Mucosa of rectum (tissue), 2 donors: Measurements from ENCODE around the gene BIN1.
A peak's percentile ranks its signal among the peaks of the same experiment; 100 is the strongest.

Experiments
- H3K27ac ChIP-seq, 2 donors: one replicate each; pipeline ENCODE4 v1.7.0; 2013; ENCODE audit warnings: inconsistent platforms in 2 of 2, low read depth in 2 of 2, low read length in 2 of 2
- H3K27me3 ChIP-seq, 2 donors: one replicate each; pipeline ENCODE4 v1.7.0; 2013; ENCODE audit warnings: low read length in 2 of 2; ENCODE audit not compliant: control insufficient read depth in 2 of 2, insufficient read depth in 2 of 2
- H3K36me3 ChIP-seq, 2 donors: one replicate each; pipeline ENCODE4 v1.7.0; 2013; ENCODE audit warnings: low read length in 2 of 2; ENCODE audit not compliant: control insufficient read depth in 2 of 2, insufficient read depth in 2 of 2
- H3K4me1 ChIP-seq, 2 donors: one replicate each; pipeline ENCODE4 v1.7.0; 2013; ENCODE audit warnings: low read length in 2 of 2, mild to moderate bottlenecking in 1 of 2; ENCODE audit not compliant: control insufficient read depth in 2 of 2, insufficient read depth in 2 of 2
- H3K4me3 ChIP-seq, 2 donors: one replicate each; pipeline ENCODE4 v1.7.0; 2013; ENCODE audit warnings: low read length in 2 of 2
- H3K9ac ChIP-seq, 2 donors: one replicate each; pipeline ENCODE4 v1.7.0; 2013; ENCODE audit warnings: low read length in 2 of 2, low read depth in 1 of 2, mild to moderate bottlenecking in 1 of 2
- H3K9me3 ChIP-seq, 2 donors: one replicate each; pipeline ENCODE4 v1.7.0; 2013; ENCODE audit warnings: low read length in 2 of 2; ENCODE audit not compliant: control insufficient read depth in 2 of 2
- donor health status: healthy.
- donor health status: Normal muscosa, but diverticular disease.

BIN1 gene

GRCh38 chr2:127092306-127092705, 14.6 kb downstream of the BIN1 start:
- no peaks in the 10 kb centered on the region for H3K36me3 ChIP-seq
- H3K27ac ChIP-seq = no peak overlapping the region
- H3K9ac ChIP-seq = no peak overlapping the region
- no peaks in the 10 kb centered on the region for H3K9me3 ChIP-seq
- H3K4me1 ChIP-seq = peaks cover 19 to 25% of the 10 kb centered on the region in 2 donors
- no peak overlapping the region for H3K4me3 ChIP-seq
- H3K27me3 ChIP-seq = no peaks in the 10 kb centered on the region

GRCh38 chr2:127091886-127092285, 15.1 kb downstream of the BIN1 start:
- H3K27me3 ChIP-seq = no peaks in the 10 kb centered on the region
- no peaks in the 10 kb centered on the region for H3K36me3 ChIP-seq
- H3K27ac ChIP-seq = no peak overlapping the region
- H3K9ac ChIP-seq = no peak overlapping the region
- H3K4me3 ChIP-seq = no peak overlapping the region
- H3K4me1 ChIP-seq = peaks cover 21 to 22% of the 10 kb centered on the region in 2 donors
- no peaks in the 10 kb centered on the region for H3K9me3 ChIP-seq

GRCh38 chr2:127091148-127091547, 15.8 kb downstream of the BIN1 start:
- Histone ChIP-seq H3K36me3 (no peaks in the 10 kb centered on the region), H3K4me3 (no peak overlapping the region), H3K27me3 (no peaks in the 10 kb centered on the region), H3K9me3 (no peaks in the 10 kb centered on the region), H3K27ac (no peak overlapping the region), H3K4me1 (peaks cover 15 to 16% of the 10 kb centered on the region in 2 donors), H3K9ac (no peak overlapping the region)

- Histone ChIP-seq H3K27ac (no peak overlapping the region), H3K4me3 (no peak overlapping the region), H3K4me1 (peaks cover 20% of the 10 kb centered on the region in 2 donors), H3K9ac (no peak overlapping the region), H3K9me3 (no peaks in the 10 kb centered on the region), H3K27me3 (no peaks in the 10 kb centered on the region), H3K36me3 (no peaks in the 10 kb centered on the region)
Observed at GRCh38 chr2:127090281-127091120, 16.5 kb downstream of the BIN1 start.

- H3K4me1 ChIP-seq = peaks cover 21 to 27% of the 10 kb centered on the region in 2 donors
- H3K9ac ChIP-seq = no peak overlapping the region
- H3K9me3 ChIP-seq = no peaks in the 10 kb centered on the region
- H3K4me3 ChIP-seq = no peak overlapping the region
- H3K27me3 ChIP-seq = no peaks in the 10 kb centered on the region
- H3K27ac ChIP-seq = no peak overlapping the region
- H3K36me3 ChIP-seq = no peaks in the 10 kb centered on the region
Observed at GRCh38 chr2:127089478-127090235, 17.3 kb downstream of the BIN1 start.

GRCh38 chr2:127088706-127089105, 18.2 kb downstream of the BIN1 start:
- no peak overlapping the region for H3K9ac ChIP-seq
- no peaks in the 10 kb centered on the region for H3K27me3 ChIP-seq
- no peak overlapping the region for H3K27ac ChIP-seq
- H3K4me3 ChIP-seq = no peak overlapping the region
- H3K9me3 ChIP-seq = no peaks in the 10 kb centered on the region
- H3K36me3 ChIP-seq = no peaks in the 10 kb centered on the region
- H3K4me1 ChIP-seq = peaks cover 20 to 28% of the 10 kb centered on the region in 2 donors

GRCh38 chr2:127087791-127088495, 19.0 kb downstream of the BIN1 start:
- Histone ChIP-seq H3K9ac (no peak overlapping the region), H3K27ac (peak overlapping the region; percentile 56 to 71), H3K27me3 (no peaks in the 10 kb centered on the region), H3K4me3 (peak overlapping the region in 1 of 2 donors; percentile 20), H3K4me1 (peaks cover 20 to 28% of the 10 kb centered on the region in 2 donors), H3K36me3 (no peaks in the 10 kb centered on the region), H3K9me3 (no peaks in the 10 kb centered on the region)

- Histone ChIP-seq H3K27me3 (no peaks in the 10 kb centered on the region), H3K4me3 (peak overlapping the region in 1 of 2 donors; percentile 20), H3K9me3 (no peaks in the 10 kb centered on the region), H3K36me3 (no peaks in the 10 kb centered on the region), H3K4me1 (peaks cover 25 to 34% of the 10 kb centered on the region in 2 donors), H3K27ac (peak overlapping the region; percentile 56 to 71), H3K9ac (peak overlapping the region; percentile 6 to 13)
Observed at GRCh38 chr2:127086990-127087790, 19.8 kb downstream of the BIN1 start.

GRCh38 chr2:127085317-127085681, 21.7 kb downstream of the BIN1 start:
- no peaks in the 10 kb centered on the region for H3K27me3 ChIP-seq
- H3K36me3 ChIP-seq = no peaks in the 10 kb centered on the region
- H3K9me3 ChIP-seq = no peaks in the 10 kb centered on the region
- H3K27ac ChIP-seq = peak overlapping the region; percentile 41 to 76
- H3K9ac ChIP-seq = peak overlapping the region in 1 of 2 donors; percentile 52
- H3K4me3 ChIP-seq = no peak overlapping the region
- peaks cover 40 to 42% of the 10 kb centered on the region in 2 donors for H3K4me1 ChIP-seq
